ENCODE results near the gene PLPP6. TPM values are rescaled to one million over a fixed set of nuclear protein-coding genes. Genes with fewer than 3 reads are reported as not detected.

The PLPP6 gene
- total RNA-seq, 4 donors from 2014 or later: 7.1 to 22.7 (median 16.3) TPM

DNA sequence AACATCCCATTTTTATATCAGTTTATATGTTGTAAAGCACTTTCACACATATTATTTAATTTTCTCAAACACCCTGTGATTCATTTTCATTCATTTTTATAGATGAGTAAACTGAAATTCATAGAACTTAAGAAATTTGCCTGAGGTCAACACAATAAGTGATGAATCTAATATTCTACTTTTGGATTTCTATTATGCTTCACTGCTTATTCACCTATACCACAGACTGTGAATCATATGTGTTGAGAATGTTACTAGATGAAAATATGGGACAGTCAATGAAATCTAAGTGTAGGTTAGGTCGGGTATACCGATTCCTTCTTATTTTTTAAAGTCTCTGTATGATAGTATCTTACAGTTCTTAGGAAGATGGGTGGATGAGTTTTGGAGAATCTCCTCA is 42.0 kb downstream of the PLPP6 start:
- no peaks in the 10 kb centered on the region for H3K27me3 ChIP-seq
- no peak overlapping the region for H3K27ac ChIP-seq
- H3K36me3 ChIP-seq: peaks cover 0 to 59% (median 4%) of the 10 kb centered on the region in 4 donors
- TF ChIP-seq POLR2A (IDR thresholded peaks at IDR 0.05) (no peak), EP300 (IDR thresholded peaks at IDR 0.05; ENCODE audit: low read depth) (no peak), POLR2AphosphoS5 (IDR thresholded peaks at IDR 0.05) (no peak)
- TF ChIP-seq, protein P1, sequence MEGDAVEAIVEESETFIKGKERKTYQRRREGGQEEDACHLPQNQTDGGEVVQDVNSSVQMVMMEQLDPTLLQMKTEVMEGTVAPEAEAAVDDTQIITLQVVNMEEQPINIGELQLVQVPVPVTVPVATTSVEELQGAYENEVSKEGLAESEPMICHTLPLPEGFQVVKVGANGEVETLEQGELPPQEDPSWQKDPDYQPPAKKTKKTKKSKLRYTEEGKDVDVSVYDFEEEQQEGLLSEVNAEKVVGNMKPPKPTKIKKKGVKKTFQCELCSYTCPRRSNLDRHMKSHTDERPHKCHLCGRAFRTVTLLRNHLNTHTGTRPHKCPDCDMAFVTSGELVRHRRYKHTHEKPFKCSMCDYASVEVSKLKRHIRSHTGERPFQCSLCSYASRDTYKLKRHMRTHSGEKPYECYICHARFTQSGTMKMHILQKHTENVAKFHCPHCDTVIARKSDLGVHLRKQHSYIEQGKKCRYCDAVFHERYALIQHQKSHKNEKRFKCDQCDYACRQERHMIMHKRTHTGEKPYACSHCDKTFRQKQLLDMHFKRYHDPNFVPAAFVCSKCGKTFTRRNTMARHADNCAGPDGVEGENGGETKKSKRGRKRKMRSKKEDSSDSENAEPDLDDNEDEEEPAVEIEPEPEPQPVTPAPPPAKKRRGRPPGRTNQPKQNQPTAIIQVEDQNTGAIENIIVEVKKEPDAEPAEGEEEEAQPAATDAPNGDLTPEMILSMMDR (IDR thresholded peaks at IDR 0.05): no peak
- H3K4me1 ChIP-seq: no peaks in the 10 kb centered on the region
- no peaks in the 10 kb centered on the region for H3K9me3 ChIP-seq
- DNase-seq: no peak
- no peak overlapping the region for H3K4me3 ChIP-seq
- WGBS, 2 donors (ENCODE audit: low coverage in 1 of 2): 84 to 88% methylated on average over 2 of the region's 2 CpGs
- in situ Hi-C loops (cut with MboI; ENCODE audit: low pct_ligation_motif_present in 1 of 4, low pct_unique_long_range_greater_than_20kb in 1 of 4, low sequenced_read_pairs in 3 of 4): no loop called here
- intact Hi-C loops (cut with DNase I; ENCODE audit: low total_unique reads): no loop called here

DNA sequence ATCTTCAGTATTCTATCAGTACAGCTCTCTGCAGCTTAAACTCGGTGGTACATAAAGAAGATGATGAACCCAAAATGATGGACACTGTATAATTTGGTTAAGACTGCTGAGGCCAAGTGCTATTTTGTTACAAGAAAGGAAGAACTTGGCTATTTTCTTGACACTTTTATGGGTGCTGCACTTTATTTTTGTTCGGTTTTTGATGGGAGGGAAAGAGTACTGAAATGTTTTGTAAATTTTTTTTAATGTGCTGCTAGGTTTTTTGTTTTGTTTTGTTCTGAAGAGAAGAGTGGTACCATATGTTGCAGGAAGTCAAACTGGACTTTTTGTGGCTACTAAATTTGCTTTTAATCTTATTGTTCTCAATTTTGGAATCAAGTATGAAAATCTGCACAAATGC is 43.9 kb downstream of the PLPP6 start:
- H3K4me1 ChIP-seq: no peaks in the 10 kb centered on the region
- H3K36me3 ChIP-seq: peaks cover 0 to 50% (median 6%) of the 10 kb centered on the region in 4 donors
- H3K27me3 ChIP-seq: no peaks in the 10 kb centered on the region
- in situ Hi-C loops (cut with MboI; ENCODE audit: low pct_ligation_motif_present in 1 of 4, low pct_unique_long_range_greater_than_20kb in 1 of 4, low sequenced_read_pairs in 3 of 4): no loop called here
- WGBS, 2 donors (ENCODE audit: low coverage in 1 of 2): 46 to 56% methylated on average over 2 of the region's 2 CpGs
- TF ChIP-seq, protein P1 (IDR thresholded peaks at IDR 0.05): no peak
- no peak for TF ChIP-seq EP300 (IDR thresholded peaks at IDR 0.05; ENCODE audit: low read depth)
- no peak for DNase-seq
- no peaks in the 10 kb centered on the region for H3K9me3 ChIP-seq
- intact Hi-C loops (cut with DNase I; ENCODE audit: low total_unique reads): no loop called here
- no peak overlapping the region for H3K27ac ChIP-seq
- no peak overlapping the region for H3K4me3 ChIP-seq

DNA sequence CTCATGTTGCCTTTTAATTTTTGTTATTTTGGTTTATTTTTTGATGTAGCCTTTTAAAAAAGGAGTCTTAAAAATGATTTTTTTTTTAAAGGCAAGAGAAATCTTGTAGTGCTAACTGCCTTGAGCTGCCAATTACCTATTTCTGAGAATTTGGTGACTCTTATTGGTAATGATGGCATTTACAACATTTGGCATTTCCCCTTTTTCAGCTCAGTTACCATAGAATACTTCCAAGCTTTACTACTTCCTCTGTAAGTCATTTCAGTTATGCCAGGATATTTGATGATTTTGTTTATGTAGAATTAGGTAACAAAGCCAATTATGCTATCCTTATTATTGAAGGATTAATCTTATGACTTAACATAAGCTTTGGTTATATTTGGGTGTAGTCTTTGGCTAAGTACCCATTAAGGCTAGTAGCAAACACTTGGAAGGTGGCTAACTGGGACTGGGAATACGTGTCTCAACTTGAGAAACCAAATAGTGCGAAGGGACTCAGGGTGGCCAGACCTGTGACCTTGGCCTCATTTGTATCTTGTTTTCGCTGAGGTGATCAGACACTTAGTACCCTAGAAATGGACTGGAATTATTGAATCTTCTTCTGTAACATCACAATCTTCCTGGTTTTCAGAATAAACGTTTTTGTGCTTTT is 45.0 kb downstream of the PLPP6 start:
- no peak for DNase-seq
- in situ Hi-C loops (cut with MboI; ENCODE audit: low pct_ligation_motif_present in 1 of 4, low pct_unique_long_range_greater_than_20kb in 1 of 4, low sequenced_read_pairs in 3 of 4) (no loop called here), intact Hi-C loops (cut with DNase I; ENCODE audit: low total_unique reads) (no loop called here)
- Histone ChIP-seq H3K27me3 (no peaks in the 10 kb centered on the region), H3K4me3 (no peak overlapping the region), H3K9me3 (no peaks in the 10 kb centered on the region), H3K27ac (no peak overlapping the region), H3K36me3 (peaks cover 0 to 46% (median 8%) of the 10 kb centered on the region in 4 donors), H3K4me1 (no peaks in the 10 kb centered on the region)
- WGBS, 2 donors (ENCODE audit: low coverage in 1 of 2): 67 to 78% methylated on average over 4 of the region's 4 CpGs
- TF ChIP-seq POLR2A (IDR thresholded peaks at IDR 0.05) (no peak), POLR2AphosphoS5 (IDR thresholded peaks at IDR 0.05) (no peak), EP300 (IDR thresholded peaks at IDR 0.05; ENCODE audit: low read depth) (no peak)
- TF ChIP-seq, protein P1 (IDR thresholded peaks at IDR 0.05): no peak

DNA sequence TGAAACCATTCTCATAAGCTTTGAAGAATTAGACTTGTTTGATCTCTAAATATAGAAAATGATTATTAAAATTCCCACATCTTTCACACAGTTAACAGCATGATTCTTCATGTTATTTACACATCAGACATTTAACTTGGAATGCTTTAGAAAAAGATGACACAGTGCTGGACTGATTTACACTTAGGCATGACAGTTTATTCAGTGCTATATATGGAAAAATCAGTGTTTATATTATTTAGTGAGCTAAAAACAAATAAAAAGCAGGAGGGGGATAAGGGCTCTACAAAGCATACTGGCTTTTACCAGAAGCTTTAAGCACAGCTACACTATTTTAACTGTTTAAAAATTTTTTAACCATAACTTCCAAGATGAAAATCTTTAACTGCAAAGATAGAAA is 47.3 kb downstream of the PLPP6 start:
- H3K4me3 ChIP-seq: no peak overlapping the region
- no peak for TF ChIP-seq POLR2AphosphoS5 (IDR thresholded peaks at IDR 0.05)
- no peak for TF ChIP-seq POLR2A (IDR thresholded peaks at IDR 0.05)
- TF ChIP-seq EP300 (IDR thresholded peaks at IDR 0.05; ENCODE audit: low read depth): no peak
- TF ChIP-seq, protein P1 (IDR thresholded peaks at IDR 0.05): no peak
- H3K9me3 ChIP-seq: no peaks in the 10 kb centered on the region
- H3K36me3 ChIP-seq: peaks cover 0 to 43% (median 9%) of the 10 kb centered on the region in 4 donors
- no peak for DNase-seq
- intact Hi-C loops (cut with DNase I; ENCODE audit: low total_unique reads) (no loop called here), in situ Hi-C loops (cut with MboI; ENCODE audit: low pct_ligation_motif_present in 1 of 4, low pct_unique_long_range_greater_than_20kb in 1 of 4, low sequenced_read_pairs in 3 of 4) (no loop called here)
- no peaks in the 10 kb centered on the region for H3K4me1 ChIP-seq
- H3K27me3 ChIP-seq: no peaks in the 10 kb centered on the region
- no peak overlapping the region for H3K27ac ChIP-seq
